ENCODE results near the gene KRT3.

- no peak for TF ChIP-seq USF2 (IDR thresholded peaks at IDR 0.05; ENCODE audit: borderline replicate concordance, low read depth, low read length)
- TF ChIP-seq MTA3 (IDR thresholded peaks at IDR 0.05; ENCODE audit: borderline replicate concordance, low read length), result no peak
These were observed 14.6 kb upstream of the KRT3 start for GRCh38 chr12:52810554-52810953.

Data from GM12878 (cell line).